Stimulated activated CD8-positive, alpha-beta memory T cell treated with anti-CD3 and anti-CD28 coated beads, Interleukin-15, amount 100 ng/mL, for 24 hours (primary cell): ENCODE data around the gene GRID2.

Experiments used
- DNase-seq: peaks from one replicate; pipeline ENCODE4 v3.0.0-alpha.2; 2020; ENCODE audit warnings: low read depth

GRID2 gene

DNA sequence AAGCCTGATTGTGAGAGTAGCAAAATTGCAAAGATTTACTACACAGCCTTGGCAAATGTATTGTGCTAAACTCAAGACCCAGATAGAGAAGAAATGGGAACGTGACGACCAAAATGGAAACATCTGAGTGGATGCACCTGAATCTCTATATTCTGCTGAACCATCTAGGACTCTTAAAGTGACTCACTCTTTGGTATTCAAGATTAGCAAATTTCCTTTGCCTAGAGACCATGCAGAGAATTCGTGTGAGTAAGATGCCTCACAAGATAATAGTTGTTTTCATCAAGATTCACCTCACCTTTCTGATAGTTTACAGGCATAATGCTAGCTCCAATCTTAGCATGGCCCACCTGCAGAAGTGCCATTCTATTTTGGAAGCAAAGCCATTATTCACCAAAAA is 1510.4 kb downstream of the GRID2 start:
- no peak for DNase-seq

DNA sequence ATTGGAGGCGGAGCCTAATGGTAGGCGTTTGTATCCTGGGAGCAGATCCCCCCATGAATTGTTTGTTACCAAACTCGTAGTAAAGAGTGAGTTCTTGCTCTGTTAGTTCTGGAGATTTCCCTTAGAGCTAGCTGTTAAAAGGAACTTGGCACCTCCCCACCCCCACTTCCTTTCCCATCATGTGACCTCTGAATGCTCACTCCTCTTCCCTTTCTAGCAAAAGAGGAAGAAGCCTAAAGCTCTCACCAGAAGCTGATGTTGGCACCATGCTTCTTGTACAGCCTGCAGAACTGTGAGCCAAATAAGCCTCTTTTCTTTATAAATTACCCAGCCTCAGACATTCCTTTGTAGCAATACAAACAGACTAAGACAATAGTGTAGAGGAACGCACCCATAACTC is 1511.0 kb downstream of the GRID2 start:
- no peak for DNase-seq
